GM12878 (cell line): ENCODE results near the gene FASN. TPM values are rescaled to one million over a fixed set of nuclear protein-coding genes. Genes with fewer than 3 reads are reported as not detected.

Experiments
- BACH1 ChIP-seq: fragments of 450-650 bp; IDR thresholded peaks from 2 replicates; pipeline ENCODE4 v1.6.1; 2017; ENCODE audit warnings: mild to moderate bottlenecking, borderline replicate concordance
- BHLHE40 ChIP-seq, 2 experiments: fragments of 450-650 bp in 1 of 2; IDR thresholded peaks; 2 replicates each; pipeline ENCODE4 v1.6.1; 2011 to 2017; ENCODE audit warnings: low read depth in 2 of 2, borderline replicate concordance in 1 of 2, improper control_type of control experiment in 1 of 2, low read length in 1 of 2, mild to moderate bottlenecking in 1 of 2
- E4F1 ChIP-seq: fragments of 450-650 bp; IDR thresholded peaks from 2 replicates; pipeline ENCODE4 v1.6.1; 2018; ENCODE audit warnings: borderline replicate concordance, mild to moderate bottlenecking; ENCODE audit not compliant: partially characterized antibody
- HDGF ChIP-seq: fragments of 450-650 bp; IDR thresholded peaks from 2 replicates; pipeline ENCODE4 v1.6.1; 2016; ENCODE audit warnings: antibody characterized with exemption
- NKRF ChIP-seq: fragments of 450-650 bp; conservative IDR thresholded peaks from 2 replicates; pipeline ENCODE4 v1.6.1; 2017; ENCODE audit warnings: mild to moderate bottlenecking, moderate library complexity
- POLR2AphosphoS2 ChIP-seq: IDR thresholded peaks from 2 replicates; pipeline ENCODE4 v1.6.1; 2011; ENCODE audit warnings: low read depth, mild to moderate bottlenecking, low read length, improper control_type of control experiment, moderate library complexity
- RB1 ChIP-seq: fragments of 450-650 bp; formaldehyde crosslinking; IDR thresholded peaks from 2 replicates; pipeline ENCODE4 v1.6.1; 2017; ENCODE audit warnings: mild to moderate bottlenecking, borderline replicate concordance
- RUNX3 ChIP-seq: IDR thresholded peaks from 2 replicates; pipeline ENCODE4 v1.6.1; 2012; ENCODE audit warnings: low read length, inconsistent platforms
- SIX5 ChIP-seq: IDR thresholded peaks from 2 replicates; pipeline ENCODE4 v1.6.1; 2011; ENCODE audit warnings: mild to moderate bottlenecking, low read depth, low read length, moderate library complexity; ENCODE audit not compliant: severe bottlenecking
- SKIL ChIP-seq: fragments of 450-650 bp; IDR thresholded peaks from 2 replicates; pipeline ENCODE4 v1.6.1; 2017; ENCODE audit warnings: mild to moderate bottlenecking, low read depth, inconsistent platforms; ENCODE audit not compliant: poor library complexity, severe bottlenecking
- SP1 ChIP-seq: IDR thresholded peaks from one replicate; pipeline ENCODE4 v1.6.1; 2011; ENCODE audit warnings: low read depth, low read length
- SUPT20H ChIP-seq: IDR thresholded peaks from 2 replicates; pipeline ENCODE4 v1.6.1; 2011; ENCODE audit warnings: low read depth, mild to moderate bottlenecking, low read length, moderate library complexity, borderline replicate concordance; ENCODE audit not compliant: control insufficient read depth
- TCF3 ChIP-seq: IDR thresholded peaks from 2 replicates; pipeline ENCODE4 v1.6.1; 2012; ENCODE audit warnings: low read depth, mild to moderate bottlenecking, low read length, borderline replicate concordance; ENCODE audit not compliant: insufficient read depth
- YBX1 ChIP-seq: fragments of 450-650 bp; IDR thresholded peaks from 2 replicates; pipeline ENCODE4 v1.6.1; 2016; ENCODE audit warnings: antibody characterized with exemption
- ZNF207 ChIP-seq: fragments of 450-650 bp; IDR thresholded peaks from 2 replicates; pipeline ENCODE4 v1.6.1; 2014; ENCODE audit warnings: antibody characterized with exemption, mild to moderate bottlenecking, borderline replicate concordance
- ZNF687 ChIP-seq: fragments of 450-650 bp; IDR thresholded peaks from 2 replicates; pipeline ENCODE4 v1.6.1; 2017; ENCODE audit warnings: mild to moderate bottlenecking, moderate library complexity
- polyA plus RNA-seq, 11 experiments: library from polyadenylated mRNA; depleted of rRNA in 4 of 11; unstranded in 6 of 11; stranded (reverse) in 5 of 11; fragments of >200 nt; fragmentation: Nextera tagmentation in 4 of 11; fragmentation: Illumina TruSeq in 1 of 11; extraction: Ambion mirVana in 4 of 11; extraction: Trizol in 1 of 11; gene quantifications; 1 replicate in 1 of 11; 2 replicates in 10 of 11; pipeline versions ENCODE4 v1.2.1 to v1.2.3, GENCODE V29; 2011 to 2016; ENCODE audit warnings: inconsistent platforms in 2 of 11, missing spikeins in 2 of 11, low read depth in 1 of 11
- total RNA-seq, 4 experiments: library from RNA; depleted of rRNA in 3 of 4; stranded (reverse); fragments of >200 nt in 3 of 4; fragmentation: Illumina TruSeq in 1 of 4; extraction: Trizol in 1 of 4; gene quantifications; 2 replicates each; pipeline versions ENCODE4 v1.2.1 to v1.2.3, GENCODE V29; 2013 to 2021

Gene FASN
- total and polyA plus RNA-seq, 10 of the 15 experiments (the other 5 are each of a cell fraction or from before 2014, with no cell fraction given) = 0.19 to 333 (median 30.4) TPM

GRCh38 chr17:82037092-82037888, 60.7 kb downstream of the FASN start, which contains the start of gene DCXR (continued):
- peak; percentile 88 for TF ChIP-seq ZNF687
- no peak for TF ChIP-seq TCF3
- peak; percentile 93 for TF ChIP-seq BACH1
- no peak for TF ChIP-seq SKIL
- 0 out of 2 replicates have a peak, but pooled peaks have one; percentile 26 for TF ChIP-seq RUNX3
- TF ChIP-seq E4F1 = peak; percentile 31
- TF ChIP-seq NKRF = peak; percentile 96
- TF ChIP-seq ZNF207 = peak; percentile 86
- peak; percentile 84 for TF ChIP-seq HDGF
- TF ChIP-seq SUPT20H = no peak
- peak; percentile 87 for TF ChIP-seq POLR2AphosphoS2
- TF ChIP-seq BHLHE40 (IDR thresholded peaks at IDR 0.05; ENCODE audit: borderline replicate concordance in 1 of 2, low read depth in 2 of 2, low read length in 1 of 2) = peak; percentile 70 to 95; a peak in 3 of 4 replicates
- TF ChIP-seq RB1 = peak; percentile 84; the same call in 1 of the 2 replicates
- TF ChIP-seq YBX1 = no peak
- no peak for TF ChIP-seq SIX5
- peak; percentile 78 for TF ChIP-seq SP1
